Islet precursor cell (in vitro differentiated cells): ENCODE measurements around the gene CPNE9.
"Not testable (repeated sequence)": the region's sequence is repeated elsewhere in the genome, so short reads cannot be mapped to it uniquely, and the experiment has no call there.

ENCODE experiments used
- DNase-seq: peaks from one replicate; pipeline ENCODE4 v3.0.0-alpha.2; 2018

CPNE9 gene

DNA sequence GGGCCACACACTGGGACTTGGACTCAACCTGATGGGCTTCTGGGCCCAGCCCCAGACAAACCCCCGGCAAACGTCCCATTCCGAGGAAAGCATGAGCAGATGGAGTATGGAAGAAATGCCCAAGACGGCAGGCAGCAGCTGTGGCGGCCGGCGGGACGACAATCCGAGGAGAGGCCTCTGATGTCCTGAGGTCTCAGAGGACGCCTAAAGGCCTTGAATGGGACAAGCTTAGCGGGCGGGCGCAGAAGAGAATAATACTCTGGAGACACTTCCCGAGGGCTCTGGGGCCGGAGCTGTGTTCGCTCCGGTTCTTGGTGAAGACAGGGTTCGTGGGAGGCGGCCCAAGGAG, 45.6 kb downstream of the CPNE9 start:
- no peak for DNase-seq

DNA sequence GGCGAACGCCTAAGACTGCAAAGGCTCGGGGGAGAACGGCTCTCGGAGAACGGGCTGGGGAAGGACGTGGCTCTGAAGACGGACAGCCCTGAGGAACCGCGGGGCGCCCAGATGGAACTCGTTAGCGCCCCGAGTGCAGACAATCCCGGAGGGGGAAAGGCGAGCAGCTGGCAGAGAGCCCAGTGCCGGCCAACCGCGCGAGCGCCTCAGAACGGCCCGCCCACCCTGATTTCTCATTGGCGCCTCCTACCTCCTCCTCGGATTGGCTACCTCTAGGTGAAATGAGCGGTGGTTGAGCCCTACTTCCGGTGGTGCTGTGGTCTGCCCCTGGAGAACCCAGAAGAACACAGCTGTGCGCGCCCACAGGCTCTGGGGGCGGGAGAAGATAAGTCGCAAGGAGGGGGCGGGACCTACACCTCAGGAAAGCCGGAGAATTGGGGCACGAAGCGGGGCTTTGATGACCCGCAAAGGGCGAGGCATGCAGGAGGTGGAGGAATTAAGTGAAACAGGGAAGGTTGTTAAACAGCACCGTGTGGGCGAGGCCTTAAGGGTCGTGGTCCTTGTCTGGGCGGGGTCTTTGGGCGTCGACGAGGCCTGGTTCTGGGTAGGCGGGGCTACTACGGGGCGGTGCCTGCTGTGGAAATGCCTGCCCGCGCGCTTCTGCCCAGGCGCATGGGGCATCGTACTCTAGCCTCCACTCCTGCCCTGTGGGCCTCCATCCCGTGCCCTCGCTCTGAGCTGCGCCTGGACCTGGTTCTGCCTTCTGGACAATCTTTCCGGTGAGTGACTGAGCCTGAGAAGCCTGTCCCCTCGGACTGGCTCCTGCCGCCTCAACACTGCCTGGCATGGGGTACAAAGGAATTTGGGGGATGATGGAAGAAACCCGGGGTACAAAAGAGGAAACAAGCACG, 46.3 kb downstream of the CPNE9 start, which contains the start of gene OGG1:
Gene OGG1, plus strand, starts transcription at position 308 of the 911 bp plus-strand sequence. Its CDS starts 335 bp downstream, at position 643.
- DNase-seq, result peak; percentile 99

DNA sequence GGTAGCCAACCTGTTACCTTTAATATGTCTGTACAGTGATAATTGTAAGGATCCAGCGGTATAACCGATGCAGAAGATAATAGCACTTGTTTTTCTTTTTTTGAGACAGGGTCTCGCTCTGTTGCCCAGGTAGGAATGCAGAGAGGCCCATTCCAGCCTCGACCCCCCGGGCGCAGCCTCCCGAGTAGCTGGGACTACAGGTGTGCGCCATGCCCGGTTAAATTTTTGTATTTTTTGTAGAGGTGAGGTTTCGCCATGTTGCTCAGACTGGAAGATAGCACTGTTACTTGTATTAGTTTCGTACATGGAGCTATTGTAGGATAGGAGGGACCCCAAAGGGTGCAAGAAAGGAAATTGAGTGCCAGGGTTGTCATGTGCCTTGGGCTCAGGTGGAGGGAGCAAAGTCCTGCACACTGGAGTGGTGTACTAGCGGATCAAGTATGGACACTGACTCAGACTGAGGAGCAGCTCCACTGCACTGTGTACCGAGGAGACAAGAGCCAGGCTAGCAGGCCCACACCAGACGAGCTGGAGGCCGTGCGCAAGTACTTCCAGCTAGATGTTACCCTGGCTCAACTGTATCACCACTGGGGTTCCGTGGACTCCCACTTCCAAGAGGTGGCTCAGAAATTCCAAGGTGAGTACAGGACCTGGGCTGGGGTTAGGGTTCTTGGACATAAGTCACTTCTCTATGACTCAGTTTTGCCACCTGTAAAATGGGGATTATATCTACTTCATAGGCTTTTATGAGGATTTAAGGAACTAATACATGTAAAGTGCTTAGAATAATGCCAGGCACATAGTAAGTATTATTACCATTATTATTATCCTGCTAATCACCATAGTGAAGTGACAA, 47.2 kb downstream of the CPNE9 start:
- DNase-seq, result no peak

DNA sequence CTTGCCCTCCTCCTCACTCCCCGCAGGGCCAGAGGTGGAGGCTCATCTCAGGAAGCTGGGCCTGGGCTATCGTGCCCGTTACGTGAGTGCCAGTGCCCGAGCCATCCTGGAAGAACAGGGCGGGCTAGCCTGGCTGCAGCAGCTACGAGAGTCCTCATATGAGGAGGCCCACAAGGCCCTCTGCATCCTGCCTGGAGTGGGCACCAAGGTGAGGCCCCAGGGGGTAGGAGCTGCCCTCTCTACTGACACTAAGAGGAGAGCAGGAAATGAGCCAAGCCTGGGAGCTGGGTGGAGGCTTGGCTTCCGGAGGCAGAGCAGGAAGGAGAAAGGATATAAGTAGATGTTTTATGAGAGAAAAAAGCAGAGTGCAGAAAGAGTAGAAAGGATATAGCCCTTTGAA, 51.0 kb downstream of the CPNE9 start:
- DNase-seq, result no peak

DNA sequence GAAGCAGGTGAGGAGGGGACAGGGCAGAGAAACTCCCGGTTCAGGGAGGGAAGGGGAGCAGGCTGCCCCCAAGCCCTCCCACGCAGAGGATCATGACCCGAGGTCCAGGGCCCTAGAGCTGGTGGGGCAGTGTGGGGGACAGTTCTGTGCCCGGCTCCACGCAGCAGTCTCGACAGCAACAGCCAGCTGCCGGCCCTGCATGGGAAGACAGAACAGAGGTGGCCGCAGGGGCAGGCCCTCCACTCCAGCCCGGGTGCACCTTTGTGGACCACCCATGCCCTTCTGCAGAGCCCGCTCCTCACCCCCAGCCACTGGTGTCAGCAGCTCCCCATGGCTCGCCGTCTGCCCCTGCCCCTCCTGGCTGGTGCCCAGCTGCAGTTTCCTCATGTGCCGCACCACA, 53.8 kb downstream of the CPNE9 start:
- no peak for DNase-seq

DNA sequence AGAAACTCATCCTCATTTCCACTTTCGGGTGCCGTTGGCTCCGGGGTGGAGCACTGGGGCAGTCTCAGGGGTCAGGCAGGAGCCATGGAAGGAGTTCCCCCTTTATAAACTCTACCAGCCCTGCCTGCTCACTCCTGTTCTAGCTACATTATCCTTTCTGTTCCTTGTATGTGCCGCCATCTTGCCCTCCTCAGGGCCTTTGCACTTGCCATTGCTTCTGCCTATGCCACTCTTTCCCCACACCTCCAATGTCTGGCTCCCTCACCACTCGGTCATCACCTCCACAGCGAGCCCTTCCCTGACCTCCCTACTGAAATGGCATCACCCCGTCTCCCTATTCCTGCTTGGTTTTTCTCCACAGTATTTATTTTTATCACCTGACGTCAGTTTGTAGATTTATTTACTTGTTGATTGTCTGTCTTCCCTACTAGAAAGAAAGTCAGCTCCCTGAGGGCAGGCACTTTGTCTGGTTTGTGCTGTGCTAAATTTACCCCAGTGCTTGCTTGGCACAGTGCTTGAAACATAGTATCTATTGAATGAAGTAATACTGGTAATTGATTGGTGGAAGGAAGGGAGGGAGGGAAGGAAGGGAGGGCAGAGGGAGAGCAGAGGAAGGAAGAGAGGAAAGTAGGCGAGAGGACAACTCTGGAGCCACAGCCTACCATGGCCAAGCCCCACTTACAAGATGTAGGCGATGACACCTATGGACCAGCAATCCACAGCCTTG, 57.3 kb downstream of the CPNE9 start:
- no peak for DNase-seq

DNA sequence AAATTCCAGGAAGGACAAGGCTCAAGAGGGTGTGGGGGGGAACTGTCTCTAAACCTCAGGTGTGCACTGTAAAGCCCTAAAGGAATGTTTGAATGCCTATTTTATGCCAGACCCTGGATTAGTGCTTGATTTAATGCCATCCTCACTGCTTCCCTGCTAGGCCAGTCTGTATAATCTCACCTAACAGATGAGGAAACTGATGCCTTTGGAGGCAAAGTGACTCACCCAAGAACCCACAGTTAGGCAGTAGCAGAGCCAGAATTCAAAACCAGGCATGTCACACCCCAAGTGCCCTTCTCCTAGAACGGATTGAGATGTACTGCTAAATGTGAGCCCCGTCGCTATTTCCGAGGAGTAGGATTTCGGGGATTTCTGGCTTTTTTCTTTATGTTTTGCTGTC, 58.3 kb downstream of the CPNE9 start:
- no peak for DNase-seq

DNA sequence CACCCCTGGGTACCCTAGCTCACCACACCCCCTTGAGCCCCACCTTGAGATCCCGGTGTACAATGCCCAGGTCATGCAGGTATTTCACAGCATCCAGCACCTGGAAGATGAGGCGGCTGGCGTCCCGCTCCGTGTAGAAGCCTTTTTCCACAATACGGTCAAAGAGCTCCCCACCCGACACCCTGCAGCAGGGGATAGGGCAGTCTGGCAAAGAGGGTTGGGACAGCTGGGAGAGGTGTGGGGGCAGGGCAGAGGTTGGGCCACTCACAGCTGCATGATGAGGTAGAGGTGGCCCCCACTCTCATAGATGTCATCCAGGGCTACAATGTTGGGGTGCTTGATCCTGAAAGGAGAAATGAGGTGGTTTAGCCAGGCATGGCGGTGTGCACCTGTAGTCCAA, 59.2 kb downstream of the CPNE9 start:
- no peak for DNase-seq

DNA sequence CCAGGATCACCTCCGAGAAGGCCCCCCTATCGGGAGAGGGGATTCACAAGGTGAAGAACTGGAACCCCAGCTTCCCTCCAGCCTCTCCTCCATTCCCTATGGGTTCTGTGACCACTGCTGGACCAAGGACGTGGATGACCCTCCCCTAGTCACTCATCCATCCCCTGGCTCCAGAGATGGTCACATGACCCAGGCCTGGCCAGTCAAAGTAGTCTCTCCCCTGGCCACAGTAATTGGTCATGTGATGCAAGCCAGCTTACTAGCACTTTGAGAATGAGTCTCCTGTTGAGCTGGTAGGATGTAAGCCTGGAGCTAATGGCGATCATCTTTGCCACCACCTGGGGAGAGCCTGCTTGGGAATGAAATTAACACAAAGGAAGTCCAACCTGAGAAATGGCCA, 62.2 kb downstream of the CPNE9 start:
- DNase-seq, result peak; percentile 73

DNA sequence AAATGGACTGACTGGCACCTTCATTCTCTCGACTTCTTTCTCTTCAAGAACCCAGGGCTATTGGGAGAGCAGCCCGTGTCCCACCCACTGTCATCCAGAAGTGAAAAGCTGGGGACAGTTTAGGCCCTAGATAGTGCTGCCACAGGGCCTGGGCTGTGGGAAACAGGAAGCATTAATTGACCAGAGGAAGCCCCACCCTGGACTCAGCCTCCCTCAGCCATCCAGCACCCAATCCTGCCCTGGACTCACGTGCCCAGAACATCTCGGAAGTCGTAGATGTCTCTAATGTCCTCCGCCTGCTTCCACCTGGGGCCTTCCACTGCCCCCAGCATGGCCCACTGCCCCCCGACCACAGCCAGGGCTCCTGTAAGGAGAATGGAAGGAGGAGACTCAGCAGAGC, 63.8 kb downstream of the CPNE9 start:
- DNase-seq, result no peak

DNA sequence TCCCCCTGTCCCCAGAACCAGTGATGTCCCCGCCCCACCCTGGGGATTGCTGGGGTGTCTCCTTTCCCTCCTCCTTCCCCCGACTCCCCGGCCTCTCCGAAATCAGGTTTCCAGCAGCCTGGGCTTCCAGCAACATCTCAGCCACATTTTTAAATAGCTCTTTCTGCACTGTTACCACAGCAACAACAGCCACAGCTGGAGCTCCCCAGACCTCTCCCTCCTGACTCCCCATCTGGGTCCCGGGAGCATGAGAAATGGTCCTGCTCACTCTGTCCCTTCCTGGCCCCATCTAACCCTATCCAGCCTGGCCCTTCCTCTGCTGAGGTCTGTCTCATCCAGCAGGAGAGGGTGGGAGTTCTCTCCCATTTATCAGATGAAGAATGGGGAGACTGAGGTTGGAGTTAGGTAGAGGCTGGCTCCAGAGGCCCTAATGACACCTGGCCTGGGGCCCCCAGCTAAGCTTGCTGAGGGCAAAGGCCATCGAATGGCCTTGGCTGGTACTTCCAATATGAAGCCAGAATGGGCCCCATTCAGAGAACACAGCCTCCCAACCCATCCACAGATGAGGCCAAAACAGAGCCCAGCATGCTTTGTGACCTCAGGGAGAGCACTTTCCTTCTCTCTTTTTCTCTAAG, 64.6 kb downstream of the CPNE9 start:
- no peak for DNase-seq

DNA sequence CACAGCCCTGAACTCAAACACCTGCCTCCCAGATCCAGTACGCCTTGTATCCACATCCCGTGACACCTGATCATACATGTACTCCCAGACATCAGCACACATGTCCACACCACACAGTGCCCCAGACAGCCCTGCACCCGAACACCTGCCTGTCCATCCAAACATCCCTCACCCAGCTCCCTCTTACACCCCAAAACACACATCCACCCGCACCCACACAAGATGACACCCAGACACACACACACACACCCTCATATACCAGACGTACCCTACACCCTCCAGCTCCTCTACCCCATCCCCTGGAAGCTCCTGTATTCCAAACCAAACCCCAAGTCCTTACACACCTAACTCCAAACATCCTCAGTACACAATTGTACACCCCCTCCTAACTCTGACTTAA, 65.4 kb downstream of the CPNE9 start:
- no peak for DNase-seq

DNA sequence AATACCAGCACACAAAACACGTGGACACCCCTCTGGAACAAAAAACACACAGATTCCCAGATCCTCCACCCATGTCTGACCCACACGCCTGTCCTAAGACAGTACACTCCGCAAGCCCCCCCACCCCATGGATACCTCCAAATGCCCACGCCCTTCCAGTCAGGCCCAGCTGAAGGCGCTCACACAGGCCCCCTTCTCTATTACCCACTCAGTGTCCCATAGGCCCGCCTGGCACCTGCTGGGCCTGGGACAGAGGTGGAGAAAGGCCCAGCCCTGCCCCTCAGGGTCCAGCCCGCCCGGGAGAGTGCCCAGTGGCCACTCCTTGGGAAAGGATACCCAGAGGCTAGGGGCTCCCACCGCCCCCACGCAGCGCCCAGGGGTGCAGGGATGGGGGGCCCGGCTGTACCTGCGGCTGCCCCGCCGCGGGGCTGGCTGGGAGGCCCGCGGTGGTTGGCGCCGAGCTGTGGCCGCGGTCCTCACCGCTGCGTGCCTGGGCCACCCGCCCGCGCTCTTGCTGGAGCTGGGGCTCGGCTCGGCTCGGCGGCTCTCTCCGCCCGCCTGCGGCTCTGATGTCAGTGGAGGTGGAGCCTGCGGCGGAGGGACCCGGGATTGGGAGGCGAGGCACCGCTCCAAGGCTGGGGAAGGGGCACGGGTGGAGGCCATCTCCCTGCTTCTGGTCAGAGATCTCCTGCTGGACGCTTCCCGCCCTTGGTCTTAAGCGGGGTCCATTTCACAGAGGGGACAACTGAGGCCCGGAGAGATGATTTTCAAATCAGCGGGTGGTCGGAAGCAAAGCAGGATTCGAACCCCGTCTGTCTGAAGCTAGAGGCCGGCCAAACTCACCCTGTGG, 66.0 kb downstream of the CPNE9 start, which contains the start of gene CAMK1:
Gene CAMK1, minus strand, starts transcription at position 522 of the 850 bp plus-strand sequence. CDS start 2,198 bp downstream, outside the sequence.
- DNase-seq, result peak; percentile 92

DNA sequence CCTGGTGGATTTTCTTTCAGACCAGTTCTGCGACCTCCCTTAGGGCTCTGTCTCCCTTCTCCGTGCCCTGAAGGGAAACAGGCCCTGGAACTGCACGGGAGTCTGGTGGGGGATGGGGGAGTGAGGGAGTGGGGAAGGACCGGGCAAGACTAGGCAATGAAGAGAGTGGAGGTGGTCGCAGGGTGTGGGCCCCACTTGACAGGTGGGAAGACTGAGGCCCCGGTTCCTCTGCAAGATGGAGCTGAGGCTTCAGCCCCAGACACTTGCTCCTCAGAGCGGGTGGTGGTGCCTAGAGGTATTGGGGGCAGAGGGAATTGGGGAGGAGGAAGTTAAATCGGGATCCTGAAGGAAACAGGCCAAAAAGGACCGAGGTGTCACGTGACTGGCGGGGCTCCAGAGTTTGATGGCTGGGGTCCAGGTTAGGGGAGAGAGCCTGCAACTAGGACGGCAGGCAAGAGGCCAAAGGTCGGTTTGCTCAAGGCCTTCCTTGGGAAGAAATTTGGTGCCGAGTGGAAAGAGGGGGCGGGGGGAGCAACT, 66.7 kb downstream of the CPNE9 start:
- DNase-seq, result no peak

DNA sequence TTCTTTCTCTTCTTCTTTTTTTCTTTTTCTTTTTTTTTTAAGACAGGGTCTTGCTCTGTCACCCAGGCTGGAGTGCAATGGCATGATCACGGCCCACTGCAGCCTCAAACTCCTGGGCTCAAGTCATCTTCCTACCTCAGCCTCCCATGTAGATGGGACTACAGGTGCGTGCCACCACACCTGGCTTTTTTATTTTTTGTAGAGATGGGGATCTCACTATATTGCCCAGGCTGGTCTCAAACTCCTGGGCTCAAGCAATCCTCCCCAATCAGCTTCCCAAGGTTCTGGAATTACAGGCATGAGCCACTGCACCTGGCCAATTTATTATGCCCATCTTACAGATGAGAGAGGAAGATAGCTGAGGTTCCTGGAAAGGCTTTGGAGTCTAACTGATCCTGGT, 67.4 kb downstream of the CPNE9 start:
- not testable (repeated sequence) for DNase-seq

DNA sequence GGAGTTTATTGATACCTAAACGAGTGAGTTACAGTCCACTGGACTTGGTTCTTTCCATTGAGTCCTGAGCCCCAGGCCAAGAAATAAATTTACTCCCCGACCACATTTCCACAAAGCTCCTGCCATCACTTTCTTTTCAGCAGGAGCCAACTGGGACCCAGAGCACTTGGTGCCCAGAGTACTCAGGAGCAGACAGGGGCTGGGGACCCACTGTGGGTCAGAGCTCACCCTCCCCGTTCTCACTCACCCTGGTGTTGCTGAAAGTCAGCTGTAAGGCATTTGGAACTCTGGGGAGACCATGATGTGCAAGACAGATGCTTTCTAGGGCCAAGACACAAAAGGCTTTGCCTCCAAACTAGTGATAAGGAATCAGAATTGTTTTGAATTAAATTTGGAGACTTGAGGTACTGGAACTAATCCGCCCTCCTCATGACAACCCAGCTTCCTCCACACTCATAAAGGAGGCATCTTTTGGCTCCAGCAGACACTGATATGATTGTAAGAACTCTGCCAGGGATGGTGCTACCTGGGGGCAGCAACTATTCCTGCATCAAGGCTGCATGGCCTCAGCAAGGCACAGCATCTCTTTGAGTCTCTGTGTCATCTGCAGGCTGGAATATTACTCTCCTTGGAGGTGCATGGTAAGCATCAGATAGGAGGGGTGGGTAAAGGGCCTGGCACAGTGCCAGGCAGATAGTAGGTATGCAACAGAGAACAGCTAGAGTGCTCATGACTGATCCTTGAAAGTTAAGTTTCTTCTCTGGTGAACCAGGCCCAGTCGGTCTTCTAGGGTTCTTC, 73.5 kb downstream of the CPNE9 start:
- DNase-seq, result no peak

DNA sequence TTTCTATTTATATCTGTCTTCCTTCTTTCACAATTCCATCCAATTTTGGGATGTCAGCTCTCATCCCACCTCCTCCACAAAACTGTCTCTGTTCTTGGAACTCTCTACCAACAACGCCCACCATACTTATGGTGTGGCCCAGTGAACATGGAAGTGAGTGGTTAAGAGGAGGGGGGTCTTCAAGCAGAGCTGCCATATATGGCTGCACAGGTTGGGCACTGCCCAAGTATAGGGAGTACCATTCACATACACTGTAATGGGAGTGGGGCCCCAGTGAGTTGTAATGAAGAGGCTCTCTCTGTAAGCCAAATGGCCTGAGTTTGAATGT, 74.0 kb downstream of the CPNE9 start:
- no peak for DNase-seq

DNA sequence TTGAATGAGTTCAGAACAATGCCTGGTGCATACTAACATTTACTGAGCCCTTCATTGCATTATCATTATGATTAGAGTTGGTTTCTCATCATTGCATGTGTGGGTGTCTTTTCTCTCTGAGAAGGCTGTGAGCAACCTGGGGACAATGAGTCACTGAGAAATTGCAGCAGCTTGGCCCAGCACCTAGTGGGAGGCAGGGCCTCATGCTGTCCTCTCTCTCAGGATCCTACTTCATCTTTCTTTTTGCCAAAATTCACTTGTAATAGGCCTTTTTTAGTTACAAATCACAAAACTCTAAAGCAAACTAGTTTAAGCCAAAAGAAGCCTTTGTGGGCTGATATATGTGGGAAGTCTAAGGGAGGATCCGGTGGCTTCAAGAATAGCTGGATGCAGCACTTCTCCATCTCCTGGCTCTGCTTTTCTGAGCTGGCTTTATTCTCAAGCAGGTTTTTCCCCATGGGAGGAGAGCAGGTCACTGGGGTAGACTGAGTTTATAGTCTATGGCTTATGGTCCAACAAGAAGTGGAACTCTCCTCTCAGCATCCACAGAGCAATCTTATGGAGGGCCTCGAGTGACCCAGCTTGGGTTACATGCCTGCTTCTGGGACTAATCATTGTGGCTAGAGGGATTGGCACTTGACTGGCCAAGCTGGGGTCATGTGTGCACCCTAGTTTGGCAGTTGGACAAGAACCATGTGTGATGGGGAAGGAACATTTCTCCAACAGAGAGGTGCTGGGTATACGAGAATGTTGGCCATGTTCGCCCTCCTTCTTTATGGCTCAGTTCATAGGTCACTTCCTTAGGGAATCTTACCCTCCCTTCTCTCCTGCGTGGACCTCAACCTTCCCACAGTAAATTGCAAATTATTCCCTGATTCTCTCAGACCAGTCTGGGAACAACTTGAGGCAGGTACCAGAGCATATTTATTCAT, 74.8 kb downstream of the CPNE9 start:
- no peak for DNase-seq

DNA sequence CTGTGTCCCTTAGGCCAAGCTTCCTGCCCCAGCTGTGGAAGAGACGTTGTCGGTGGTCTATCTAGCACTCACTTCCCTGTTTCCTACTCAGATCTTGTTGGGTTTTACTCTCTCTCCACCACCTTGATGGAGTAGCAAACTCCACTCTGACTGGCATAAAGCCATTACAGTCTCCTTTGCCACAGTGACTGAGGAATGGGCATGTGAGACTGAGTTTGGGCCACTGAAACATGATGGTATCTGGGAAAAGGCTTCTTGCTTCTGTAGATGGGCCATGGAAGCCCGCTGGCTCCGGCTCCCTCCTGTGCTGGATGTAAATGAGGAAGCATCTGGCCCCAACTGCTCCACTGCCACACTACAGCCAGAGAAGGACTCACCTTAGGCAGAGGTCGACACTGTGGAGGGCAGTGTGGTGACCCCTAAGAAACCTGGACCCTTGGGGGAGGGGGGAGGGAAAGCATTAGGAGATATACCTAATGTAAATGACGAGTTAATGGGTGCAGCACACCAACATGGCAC, 75.5 kb downstream of the CPNE9 start:
- no peak for DNase-seq
